ENCODE measurements around the gene C4orf36.
A peak's percentile ranks its signal among the peaks of the same experiment; 100 is the strongest.
"Not testable (repeated sequence)": the region's sequence is repeated elsewhere in the genome, so short reads cannot be mapped to it uniquely, and the experiment has no call there.

Gene C4orf36

GRCh38 chr4:86890790-86891189, 1.4 kb downstream of the C4orf36 start:
- Histone ChIP-seq H3K36me3 (ENCODE audit: insufficient read depth, low read length) (peaks cover 4% of the 10 kb centered on the region; the same call in 1 of the 2 replicates), H3K4me3 (peak overlapping the region; percentile 85), H3K27ac (peak overlapping the region; percentile 95), H3K9me3 (ENCODE audit: low read depth, low read length) (no peaks in the 10 kb centered on the region), H3K9ac (ENCODE audit: insufficient read length) (peak overlapping the region; percentile 91)
- DNase-seq (ENCODE audit: low read depth, low spot score) = no peak
- no peak for TF ChIP-seq EZH2 (IDR thresholded peaks at IDR 0.05)
- no peak for TF ChIP-seq FOXP2 (optimal IDR thresholded peaks at IDR 0.05; ENCODE audit: control extremely low read depth, extremely low read length, insufficient read depth)
- TF ChIP-seq POLR2AphosphoS5 (IDR thresholded peaks at IDR 0.05; ENCODE audit: borderline replicate concordance, low read depth, low read length) = no peak

- H3K36me3 ChIP-seq (ENCODE audit: insufficient read depth, low read length) = no peaks in the 10 kb centered on the region
- DNase-seq (ENCODE audit: low read depth, low spot score) = no peak
- H3K4me3 ChIP-seq = no peak overlapping the region
- H3K9ac ChIP-seq (ENCODE audit: insufficient read length) = no peak overlapping the region
- no peak overlapping the region for H3K27ac ChIP-seq
- TF ChIP-seq FOXP2 (optimal IDR thresholded peaks at IDR 0.05; ENCODE audit: control extremely low read depth, extremely low read length, insufficient read depth) (no peak), POLR2AphosphoS5 (IDR thresholded peaks at IDR 0.05; ENCODE audit: borderline replicate concordance, low read depth, low read length) (no peak), EZH2 (IDR thresholded peaks at IDR 0.05) (no peak)
- peaks cover 9% of the 10 kb centered on the region; the same call in 1 of the 2 replicates for H3K9me3 ChIP-seq (ENCODE audit: low read depth, low read length)
Measured at GRCh38 chr4:86879641-86880040, 12.6 kb downstream of the C4orf36 start.

GRCh38 chr4:86878640-86879039, 13.6 kb downstream of the C4orf36 start:
- DNase-seq (ENCODE audit: low read depth, low spot score) = no peak
- H3K4me3 ChIP-seq = no peak overlapping the region
- H3K9ac ChIP-seq (ENCODE audit: insufficient read length) = no peak overlapping the region
- H3K27ac ChIP-seq = no peak overlapping the region
- peaks cover 6% of the 10 kb centered on the region; the same call in 1 of the 2 replicates for H3K9me3 ChIP-seq (ENCODE audit: low read depth, low read length)
- TF ChIP-seq POLR2AphosphoS5 (IDR thresholded peaks at IDR 0.05; ENCODE audit: borderline replicate concordance, low read depth, low read length) (no peak), FOXP2 (optimal IDR thresholded peaks at IDR 0.05; ENCODE audit: control extremely low read depth, extremely low read length, insufficient read depth) (no peak), EZH2 (IDR thresholded peaks at IDR 0.05) (no peak)
- no peaks in the 10 kb centered on the region for H3K36me3 ChIP-seq (ENCODE audit: insufficient read depth, low read length)

- TF ChIP-seq POLR2AphosphoS5 (IDR thresholded peaks at IDR 0.05; ENCODE audit: borderline replicate concordance, low read depth, low read length) (no peak), EZH2 (IDR thresholded peaks at IDR 0.05) (no peak), FOXP2 (optimal IDR thresholded peaks at IDR 0.05; ENCODE audit: control extremely low read depth, extremely low read length, insufficient read depth) (no peak)
- DNase-seq (ENCODE audit: low read depth, low spot score) = no peak
- no peak overlapping the region for H3K27ac ChIP-seq
- no peaks in the 10 kb centered on the region for H3K36me3 ChIP-seq (ENCODE audit: insufficient read depth, low read length)
- peaks cover 6% of the 10 kb centered on the region; the same call in 1 of the 2 replicates for H3K9me3 ChIP-seq (ENCODE audit: low read depth, low read length)
- H3K4me3 ChIP-seq = no peak overlapping the region
- H3K9ac ChIP-seq (ENCODE audit: insufficient read length) = no peak overlapping the region
Measured at GRCh38 chr4:86876894-86877685, 15.1 kb downstream of the C4orf36 start.

GRCh38 chr4:86875436-86875835, 16.8 kb downstream of the C4orf36 start:
- not testable (repeated sequence) for H3K36me3 ChIP-seq (ENCODE audit: insufficient read depth, low read length); H3K9me3 ChIP-seq (ENCODE audit: low read depth, low read length); DNase-seq (ENCODE audit: low read depth, low spot score); H3K9ac ChIP-seq (ENCODE audit: insufficient read length); H3K27ac ChIP-seq; H3K4me3 ChIP-seq

- no peak overlapping the region for H3K27ac ChIP-seq
- H3K9me3 ChIP-seq (ENCODE audit: low read depth, low read length) = no peaks in the 10 kb centered on the region
- TF ChIP-seq POLR2AphosphoS5 (IDR thresholded peaks at IDR 0.05; ENCODE audit: borderline replicate concordance, low read depth, low read length) (no peak), EZH2 (IDR thresholded peaks at IDR 0.05) (no peak), FOXP2 (optimal IDR thresholded peaks at IDR 0.05; ENCODE audit: control extremely low read depth, extremely low read length, insufficient read depth) (no peak)
- H3K4me3 ChIP-seq = no peak overlapping the region
- no peaks in the 10 kb centered on the region for H3K36me3 ChIP-seq (ENCODE audit: insufficient read depth, low read length)
- no peak for DNase-seq (ENCODE audit: low read depth, low spot score)
- no peak overlapping the region for H3K9ac ChIP-seq (ENCODE audit: insufficient read length)
Measured at GRCh38 chr4:86872135-86872534, 20.1 kb downstream of the C4orf36 start.

GRCh38 chr4:86870442-86871069, 21.7 kb downstream of the C4orf36 start:
- H3K9ac ChIP-seq (ENCODE audit: insufficient read length) = no peak overlapping the region
- H3K4me3 ChIP-seq = no peak overlapping the region
- no peak for DNase-seq (ENCODE audit: low read depth, low spot score)
- H3K27ac ChIP-seq = no peak overlapping the region
- H3K9me3 ChIP-seq (ENCODE audit: low read depth, low read length) = no peaks in the 10 kb centered on the region
- no peaks in the 10 kb centered on the region for H3K36me3 ChIP-seq (ENCODE audit: insufficient read depth, low read length)
- TF ChIP-seq EZH2 (IDR thresholded peaks at IDR 0.05) (no peak), FOXP2 (optimal IDR thresholded peaks at IDR 0.05; ENCODE audit: control extremely low read depth, extremely low read length, insufficient read depth) (no peak), POLR2AphosphoS5 (IDR thresholded peaks at IDR 0.05; ENCODE audit: borderline replicate concordance, low read depth, low read length) (no peak)

- Histone ChIP-seq H3K27ac (0 out of 2 replicates have a peak overlapping the region, but pooled peaks have one; percentile 7), H3K9ac (ENCODE audit: insufficient read length) (no peak overlapping the region), H3K9me3 (ENCODE audit: low read depth, low read length) (no peaks in the 10 kb centered on the region), H3K4me3 (no peak overlapping the region), H3K36me3 (ENCODE audit: insufficient read depth, low read length) (no peaks in the 10 kb centered on the region)
- DNase-seq (ENCODE audit: low read depth, low spot score) = no peak
- TF ChIP-seq EZH2 (IDR thresholded peaks at IDR 0.05) = no peak
- TF ChIP-seq FOXP2 (optimal IDR thresholded peaks at IDR 0.05; ENCODE audit: control extremely low read depth, extremely low read length, insufficient read depth) = no peak
- no peak for TF ChIP-seq POLR2AphosphoS5 (IDR thresholded peaks at IDR 0.05; ENCODE audit: borderline replicate concordance, low read depth, low read length)
Measured at GRCh38 chr4:86857341-86858052, 34.7 kb downstream of the C4orf36 start.

All from SK-N-MC (cell line).